Tibial nerve (tissue), 4 donors: ENCODE results near the gene CFAP20.

Source experiments
- CTCF ChIP-seq, 5 experiments: fragments of 200-600 bp in 3 of 5; fragments of 450-650 bp in 2 of 5; sonication (generic) in 3 of 5; IDR thresholded peaks; one replicate each; pipeline ENCODE4 v1.5.1; 2016 to 2019; ENCODE audit warnings: antibody characterized with exemption in 5 of 5, mild to moderate bottlenecking in 3 of 5, moderate library complexity in 2 of 5
- EP300 ChIP-seq, 2 donors: sonication (generic); formaldehyde crosslinking; IDR thresholded peaks; one replicate each; pipeline ENCODE4 v1.6.1; 2017; ENCODE audit warnings: antibody characterized with exemption in 2 of 2, mild to moderate bottlenecking in 1 of 2
- POLR2A ChIP-seq, 2 donors: fragments of 450-650 bp; IDR thresholded peaks; one replicate each; pipeline ENCODE4 v1.6.1; 2017; ENCODE audit warnings: antibody characterized with exemption in 2 of 2, mild to moderate bottlenecking in 2 of 2, moderate library complexity in 2 of 2

- TF ChIP-seq CTCF (IDR thresholded peaks at IDR 0.05) (no peak), EP300 (IDR thresholded peaks at IDR 0.05) (peak in 1 of 2 donors; percentile 20), POLR2A (IDR thresholded peaks at IDR 0.05) (no peak)
Observed at GRCh38 chr16:58118801-58119508, 10.2 kb downstream of the CFAP20 start.
